Urinary bladder (tissue), 4 donors: ENCODE results near the gene IMPA2. TPM values are rescaled to one million over a fixed set of nuclear protein-coding genes. Genes with fewer than 3 reads are reported as not detected.
"Not testable (repeated sequence)": the region's sequence is repeated elsewhere in the genome, so short reads cannot be mapped to it uniquely, and the experiment has no call there.

Source experiments
- DNase-seq: peaks from one replicate; pipeline ENCODE4 v3.0.0-alpha.2; 2015; ENCODE audit errors: extremely low spot score
- H3K27ac ChIP-seq: one replicate; pipeline ENCODE4 v1.5.1; 2013; ENCODE audit warnings: low read depth, mild to moderate bottlenecking, moderate library complexity
- H3K36me3 ChIP-seq: one replicate; pipeline ENCODE4 v1.6.1; 2013; ENCODE audit warnings: mild to moderate bottlenecking, moderate library complexity; ENCODE audit not compliant: insufficient read depth
- H3K4me1 ChIP-seq: one replicate; pipeline ENCODE4 v1.6.1; 2013; ENCODE audit warnings: mild to moderate bottlenecking, moderate library complexity; ENCODE audit not compliant: insufficient read depth
- H3K4me3 ChIP-seq: one replicate; pipeline ENCODE4 v1.5.1; 2013; ENCODE audit warnings: low read depth, low read length
- WGBS: extraction: QIAGEN DNeasy Blood & Tissue Kit; methylation state at CpG from one replicate; pipeline ENCODE4 v1.1.7; 2013; 5-methylcytosine and 5-hydroxymethylcytosine counted together
- polyA plus RNA-seq: library from polyadenylated mRNA; stranded (reverse); fragments of 200-250 nt; gene quantifications from one replicate; pipeline ENCODE4 v1.2.3, GENCODE V29; 2013
- total RNA-seq: library from RNA; depleted of rRNA; stranded (reverse); fragments of >200 nt; gene quantifications from one replicate; pipeline ENCODE4 v1.2.3, GENCODE V29; 2014
- donor health status: healthy with polysubstance abuse.
- donor health status: healthy.

Gene IMPA2
- total and polyA plus RNA-seq, 2 donors, result 38.2 to 111 TPM

DNA sequence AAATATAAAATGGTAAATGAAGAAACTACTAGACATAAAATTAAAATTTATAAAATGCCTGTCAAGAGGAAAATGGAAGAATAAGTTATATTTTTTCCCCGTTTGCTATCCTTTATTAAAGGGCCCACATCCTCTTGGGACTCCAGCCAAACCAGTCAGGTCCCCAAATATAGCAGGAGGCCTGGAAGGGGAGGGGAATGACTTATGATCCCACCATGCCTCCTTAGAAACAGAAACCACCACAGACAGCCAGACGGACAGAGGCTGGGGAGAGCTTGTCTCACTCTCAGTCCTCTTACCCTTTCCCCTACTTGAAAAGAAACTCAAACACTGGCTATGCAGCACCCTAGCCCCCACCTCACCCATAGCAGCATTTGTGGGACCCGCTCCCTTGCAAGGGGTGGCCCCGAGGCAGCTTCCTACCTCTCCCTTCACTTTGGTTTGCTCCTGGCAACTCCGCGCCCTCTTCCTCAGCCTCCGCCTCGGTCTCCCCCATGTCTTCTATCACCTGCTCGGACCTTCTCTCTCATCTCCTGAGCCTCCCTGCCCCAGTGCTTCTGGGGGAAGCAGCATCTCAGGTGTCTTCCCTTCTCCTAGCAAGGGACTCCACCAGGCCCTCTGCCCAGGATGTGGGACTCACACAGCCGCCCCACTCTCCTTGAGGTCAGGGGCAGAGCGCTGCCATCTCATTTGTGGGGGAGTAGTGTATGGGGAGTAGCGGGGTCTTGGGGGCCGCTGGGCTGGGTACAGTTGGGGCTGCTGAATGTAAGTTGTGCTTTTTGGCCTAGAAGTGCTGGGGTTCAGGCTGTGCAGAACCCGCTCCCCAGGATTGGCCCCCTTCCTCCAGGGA is 75.0 kb downstream of the IMPA2 start:
- 78% methylated on average over 14 of the region's 14 CpGs for WGBS
- no peaks in the 10 kb centered on the region for H3K36me3 ChIP-seq

GRCh38 chr18:12056884-12057402 is 75.6 kb downstream of the IMPA2 start:
- Histone ChIP-seq H3K27ac (no peak overlapping the region), H3K4me3 (no peak overlapping the region), H3K4me1 (no peaks in the 10 kb centered on the region), H3K36me3 (no peaks in the 10 kb centered on the region)
- WGBS, result 88% methylated on average over 14 of the region's 14 CpGs
- no peak for DNase-seq

More for the DNA sequence above, 75.0 kb downstream of the IMPA2 start:
- Histone ChIP-seq H3K4me3 (no peak overlapping the region), H3K4me1 (no peaks in the 10 kb centered on the region), H3K27ac (no peak overlapping the region)
- DNase-seq, result no peak

DNA sequence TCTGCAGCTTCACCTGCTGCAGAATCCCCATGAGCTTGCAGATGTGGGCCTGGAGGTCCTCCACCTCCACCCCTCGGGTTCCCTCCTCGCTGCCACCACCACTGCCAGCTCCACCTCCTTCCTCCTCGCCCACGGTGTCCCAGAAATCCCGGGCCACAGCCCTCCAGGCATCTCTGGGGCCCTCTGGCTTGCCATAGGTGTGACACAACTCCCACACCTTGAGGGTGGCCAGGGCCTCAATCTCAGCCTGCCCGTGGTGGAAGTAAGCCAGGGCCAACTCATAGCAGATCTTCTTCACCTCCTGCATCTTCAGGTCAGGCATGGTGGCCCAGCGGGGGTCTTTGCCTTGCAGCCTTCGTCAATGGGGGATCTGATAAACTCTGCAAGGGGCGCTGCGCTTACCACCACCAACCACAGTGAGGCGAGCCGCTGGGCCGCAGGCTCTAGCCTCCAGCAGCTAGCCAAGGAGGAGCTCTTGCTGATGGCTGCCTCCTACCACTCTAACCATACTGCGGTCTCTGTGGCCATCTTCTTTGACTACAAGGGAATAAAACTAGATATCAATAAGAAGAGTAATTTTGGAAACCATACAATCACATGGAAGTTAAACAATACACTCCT is 76.2 kb downstream of the IMPA2 start:
- DNase-seq, result no peak
- 82% methylated on average over 14 of the region's 14 CpGs for WGBS
- Histone ChIP-seq H3K4me3 (no peak overlapping the region), H3K4me1 (no peaks in the 10 kb centered on the region), H3K36me3 (no peaks in the 10 kb centered on the region), H3K27ac (no peak overlapping the region)

GRCh38 chr18:12059334-12060181 is 78.3 kb downstream of the IMPA2 start:
- Histone ChIP-seq H3K4me3 (no peak overlapping the region), H3K27ac (no peak overlapping the region), H3K36me3 (no peaks in the 10 kb centered on the region), H3K4me1 (no peaks in the 10 kb centered on the region)
- no peak for DNase-seq
- 86% methylated on average over 16 of the region's 16 CpGs for WGBS

DNA sequence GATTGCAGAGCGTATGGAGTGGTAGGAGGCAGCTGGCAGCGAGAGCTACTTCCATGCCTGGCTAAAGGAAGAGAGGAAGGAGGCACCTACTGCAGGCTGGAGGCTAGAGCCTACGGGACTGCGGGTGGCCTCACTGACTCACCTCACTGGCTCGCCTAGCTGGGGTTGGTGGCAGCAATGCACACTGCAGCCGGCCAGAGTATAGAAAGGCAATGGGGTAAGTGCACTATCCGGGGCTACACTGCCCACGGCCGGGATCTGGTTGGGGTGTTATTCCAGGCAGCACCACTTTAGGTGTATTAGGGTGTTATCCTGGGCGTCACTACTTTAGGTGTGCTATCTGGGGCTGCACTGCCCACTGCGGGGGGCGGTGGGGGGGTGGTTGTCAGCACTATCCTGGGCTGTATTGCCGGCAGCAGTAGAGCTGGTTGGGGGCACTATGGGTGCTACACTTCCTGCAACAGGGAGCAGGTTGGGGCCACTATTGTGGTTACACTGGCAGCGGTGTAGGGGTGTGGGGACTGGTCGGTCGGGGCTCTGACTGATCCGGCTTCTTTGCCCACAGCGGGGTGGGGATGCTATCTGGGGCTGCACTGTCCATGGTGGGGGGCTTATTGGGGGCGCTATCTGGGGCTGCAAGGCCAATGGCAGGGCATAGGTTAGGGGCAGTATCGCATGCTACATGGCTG is 79.0 kb downstream of the IMPA2 start:
- no peak overlapping the region for H3K4me3 ChIP-seq
- DNase-seq, result no peak
- no peak overlapping the region for H3K27ac ChIP-seq
- no peaks in the 10 kb centered on the region for H3K4me1 ChIP-seq
- no peaks in the 10 kb centered on the region for H3K36me3 ChIP-seq
- 84% methylated on average over 20 of the region's 20 CpGs for WGBS

DNA sequence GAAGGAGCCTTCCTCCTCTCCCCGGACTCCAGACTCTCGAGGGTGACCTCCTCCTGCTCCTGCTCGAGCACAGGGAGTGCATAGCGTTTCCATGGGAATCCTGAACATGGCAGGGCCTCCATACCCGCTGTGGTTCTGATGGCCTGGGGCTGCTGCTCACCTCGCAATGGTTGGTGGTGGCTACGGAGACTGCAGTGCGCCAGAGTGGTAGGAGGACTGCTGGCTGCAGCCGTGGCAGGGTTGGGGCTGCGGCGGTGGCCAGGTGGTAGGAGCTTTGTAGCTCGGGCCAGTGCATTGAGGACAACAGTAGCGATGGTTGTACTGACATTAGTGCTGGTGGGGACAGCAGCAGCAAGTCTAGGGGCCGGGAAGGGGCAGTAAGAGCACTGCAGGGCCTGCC is 80.4 kb downstream of the IMPA2 start:
- Histone ChIP-seq H3K36me3 (no peaks in the 10 kb centered on the region), H3K27ac (no peak overlapping the region), H3K4me1 (no peaks in the 10 kb centered on the region), H3K4me3 (no peak overlapping the region)
- WGBS, result 87% methylated on average over 14 of the region's 14 CpGs
- DNase-seq, result no peak

GRCh38 chr18:12062974-12063373 is 81.7 kb downstream of the IMPA2 start:
- no peak overlapping the region for H3K4me3 ChIP-seq
- no peaks in the 10 kb centered on the region for H3K36me3 ChIP-seq
- no peak for DNase-seq
- H3K27ac ChIP-seq, result no peak overlapping the region
- H3K4me1 ChIP-seq, result no peaks in the 10 kb centered on the region
- 73% methylated on average over 4 of the region's 4 CpGs for WGBS

DNA sequence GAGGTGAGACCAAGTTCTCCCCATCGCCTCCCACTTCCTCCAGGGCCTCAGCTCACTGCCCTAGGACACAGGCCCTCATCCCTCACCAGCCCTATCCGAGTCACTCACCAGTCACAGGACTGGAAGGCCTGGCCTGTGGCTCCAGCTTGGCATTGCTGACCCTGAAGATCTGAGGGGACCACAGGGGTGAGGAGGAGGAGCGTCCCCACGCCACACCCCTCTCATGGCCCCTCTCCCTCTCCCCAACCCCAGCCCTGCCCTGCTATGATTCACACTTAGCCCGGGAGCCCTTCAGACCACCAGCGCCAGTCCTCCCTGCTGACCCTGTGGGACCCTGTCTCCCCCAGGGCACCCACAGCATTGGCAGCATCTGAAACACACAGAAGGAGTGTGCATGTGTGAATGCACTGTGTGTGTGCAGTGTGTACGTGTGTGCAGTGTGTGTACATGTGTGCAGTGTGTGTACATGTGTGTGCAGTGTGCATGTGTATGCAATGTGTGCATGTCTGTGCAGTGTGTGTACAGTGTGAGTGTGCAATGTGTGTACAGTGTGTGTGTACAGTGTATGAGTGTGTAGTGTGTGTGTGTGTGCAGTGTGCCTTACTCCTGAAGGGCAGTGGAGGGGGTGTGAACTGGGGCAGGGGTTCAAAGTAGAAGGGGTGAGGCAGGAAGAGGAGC is 82.9 kb downstream of the IMPA2 start:
- no peak for DNase-seq
- Histone ChIP-seq H3K4me1 (no peaks in the 10 kb centered on the region), H3K4me3 (no peak overlapping the region), H3K36me3 (no peaks in the 10 kb centered on the region), H3K27ac (no peak overlapping the region)
- WGBS, result 92% methylated on average over 7 of the region's 7 CpGs

DNA sequence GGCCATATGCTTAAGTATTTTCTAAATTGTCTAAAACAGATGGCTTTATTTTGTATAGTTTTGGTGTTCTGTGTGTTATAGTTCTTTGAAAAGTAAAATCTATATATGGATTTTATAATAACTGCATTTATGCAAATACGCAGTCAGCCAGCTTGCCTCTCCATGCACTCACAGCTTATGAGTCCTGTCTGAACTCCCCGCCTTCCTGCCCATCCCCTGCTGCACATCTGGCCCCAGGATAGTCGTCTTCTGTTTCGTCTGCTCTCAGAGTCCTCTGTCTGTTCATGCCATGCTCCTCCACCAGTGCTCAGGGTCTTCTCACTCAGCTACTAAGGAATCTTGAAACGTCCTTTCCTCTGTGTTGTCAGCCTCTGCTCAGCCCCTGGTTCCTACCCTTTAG is 84.1 kb downstream of the IMPA2 start:
- Histone ChIP-seq H3K27ac (no peak overlapping the region), H3K4me1 (no peaks in the 10 kb centered on the region), H3K4me3 (no peak overlapping the region), H3K36me3 (no peaks in the 10 kb centered on the region)
- WGBS, result 58% methylated on average over 5 of the region's 5 CpGs
- no peak for DNase-seq

DNA sequence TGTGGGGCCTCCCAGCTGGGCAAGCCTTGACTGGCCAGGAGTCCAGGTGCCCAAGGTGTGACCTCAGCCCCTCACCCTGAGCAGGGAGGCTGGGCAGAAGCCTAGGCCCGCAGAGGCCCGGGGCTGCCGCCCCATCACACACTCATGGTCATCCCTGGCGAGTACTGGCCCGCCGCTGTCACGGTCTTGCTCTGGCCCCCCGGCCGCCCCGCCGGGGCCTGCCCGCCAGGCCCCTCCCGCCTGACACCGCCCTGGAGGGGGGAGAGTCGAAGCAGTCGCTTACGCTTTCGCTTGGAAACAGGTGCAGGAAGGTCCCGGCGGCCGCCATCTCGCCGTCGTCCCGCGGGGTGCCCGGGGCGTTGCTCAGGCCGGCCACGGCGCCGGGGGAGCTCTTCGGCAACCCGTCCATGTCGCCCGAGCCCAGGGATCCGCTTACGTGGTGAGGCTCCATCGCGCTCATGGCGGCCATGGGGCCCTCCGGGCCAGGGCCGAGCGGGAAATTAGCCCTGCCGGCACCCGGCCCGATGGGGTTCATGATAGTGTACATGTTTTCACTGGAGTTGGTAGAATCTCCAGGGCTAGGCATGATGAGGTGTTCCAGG is 85.7 kb downstream of the IMPA2 start:
- Histone ChIP-seq H3K36me3 (no peaks in the 10 kb centered on the region), H3K4me3 (no peak overlapping the region), H3K27ac (no peak overlapping the region), H3K4me1 (no peaks in the 10 kb centered on the region)
- no peak for DNase-seq
- whole genome bisulfite sequencing, result 97% methylated on average over 47 of the region's 47 CpGs

DNA sequence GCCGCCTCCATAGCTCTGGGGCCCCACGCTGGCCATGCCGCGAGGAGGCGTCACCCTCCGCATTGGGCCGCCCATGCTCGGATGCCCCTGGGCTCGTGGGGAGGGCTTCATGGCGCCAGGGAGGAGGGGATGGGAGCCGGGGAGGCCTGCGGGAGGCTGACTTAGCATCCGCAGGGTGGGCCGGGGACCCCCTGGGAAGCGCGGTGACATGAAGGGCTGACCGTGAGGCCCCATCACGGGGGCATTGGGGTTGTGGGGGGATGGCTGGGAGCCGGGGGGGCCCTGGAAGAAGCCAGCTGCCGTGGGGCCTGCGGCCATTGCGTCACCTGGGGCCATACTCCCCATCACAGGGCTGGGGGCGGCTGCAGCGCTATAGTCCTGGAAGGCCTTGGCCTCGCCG is 86.4 kb downstream of the IMPA2 start:
- Histone ChIP-seq H3K36me3 (no peaks in the 10 kb centered on the region), H3K27ac (no peak overlapping the region), H3K4me3 (no peak overlapping the region), H3K4me1 (no peaks in the 10 kb centered on the region)
- WGBS, result 98% methylated on average over 26 of the region's 26 CpGs
- DNase-seq, result no peak

- not testable (repeated sequence) for H3K4me1 ChIP-seq, H3K27ac ChIP-seq, H3K36me3 ChIP-seq, H3K4me3 ChIP-seq, DNase-seq
- WGBS, result 74% methylated on average over 44 of the region's 44 CpGs
Measured at GRCh38 chr18:12068316-12068949, 87.1 kb downstream of the IMPA2 start.
